ENCODE data around the gene UBE4A.
A peak's percentile ranks its signal among the peaks of the same experiment; 100 is the strongest.

The UBE4A gene

DNA sequence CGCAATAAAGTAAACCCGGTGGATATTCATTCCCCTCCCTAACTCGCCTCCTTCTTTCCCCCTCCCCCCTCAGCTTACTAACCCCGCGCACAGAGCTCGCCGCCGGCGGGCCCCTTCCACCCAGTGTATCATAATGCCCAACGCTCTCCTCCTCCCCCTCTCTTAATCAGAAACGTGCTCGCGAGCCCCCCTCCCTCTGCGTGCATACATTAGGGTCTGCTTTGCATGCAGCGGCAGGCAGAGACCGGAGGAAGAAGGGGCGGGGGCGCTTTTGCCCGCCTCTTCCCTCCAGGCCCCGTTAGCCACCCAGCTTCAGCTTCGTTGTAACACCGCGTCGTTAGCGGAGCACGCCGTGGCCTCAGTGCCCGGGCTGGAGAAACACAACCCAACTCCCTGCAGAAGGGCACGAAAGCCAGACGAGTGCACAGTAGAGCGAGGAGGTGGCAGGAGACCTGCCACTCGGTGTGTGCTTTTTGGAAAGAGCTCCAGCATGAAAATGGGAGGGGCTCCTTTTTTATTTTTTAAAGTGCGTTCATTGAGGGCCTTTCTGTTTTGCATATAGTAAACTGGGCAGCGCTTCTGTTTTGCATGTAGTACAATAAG is 76.0 kb downstream of the UBE4A start:
- in situ Hi-C loops (cut with MboI; ENCODE audit: low pct_unique_long_range_greater_than_20kb, low sequenced_read_pairs, unreplicated experiment), result no loop called here
- TF ChIP-seq, protein P1, sequence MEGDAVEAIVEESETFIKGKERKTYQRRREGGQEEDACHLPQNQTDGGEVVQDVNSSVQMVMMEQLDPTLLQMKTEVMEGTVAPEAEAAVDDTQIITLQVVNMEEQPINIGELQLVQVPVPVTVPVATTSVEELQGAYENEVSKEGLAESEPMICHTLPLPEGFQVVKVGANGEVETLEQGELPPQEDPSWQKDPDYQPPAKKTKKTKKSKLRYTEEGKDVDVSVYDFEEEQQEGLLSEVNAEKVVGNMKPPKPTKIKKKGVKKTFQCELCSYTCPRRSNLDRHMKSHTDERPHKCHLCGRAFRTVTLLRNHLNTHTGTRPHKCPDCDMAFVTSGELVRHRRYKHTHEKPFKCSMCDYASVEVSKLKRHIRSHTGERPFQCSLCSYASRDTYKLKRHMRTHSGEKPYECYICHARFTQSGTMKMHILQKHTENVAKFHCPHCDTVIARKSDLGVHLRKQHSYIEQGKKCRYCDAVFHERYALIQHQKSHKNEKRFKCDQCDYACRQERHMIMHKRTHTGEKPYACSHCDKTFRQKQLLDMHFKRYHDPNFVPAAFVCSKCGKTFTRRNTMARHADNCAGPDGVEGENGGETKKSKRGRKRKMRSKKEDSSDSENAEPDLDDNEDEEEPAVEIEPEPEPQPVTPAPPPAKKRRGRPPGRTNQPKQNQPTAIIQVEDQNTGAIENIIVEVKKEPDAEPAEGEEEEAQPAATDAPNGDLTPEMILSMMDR (IDR thresholded peaks at IDR 0.05; ENCODE audit: extremely low read depth, insufficient read depth, missing control alignments), result no peak
- peak; percentile 80 for DNase-seq (ENCODE audit: low spot score)

DNA sequence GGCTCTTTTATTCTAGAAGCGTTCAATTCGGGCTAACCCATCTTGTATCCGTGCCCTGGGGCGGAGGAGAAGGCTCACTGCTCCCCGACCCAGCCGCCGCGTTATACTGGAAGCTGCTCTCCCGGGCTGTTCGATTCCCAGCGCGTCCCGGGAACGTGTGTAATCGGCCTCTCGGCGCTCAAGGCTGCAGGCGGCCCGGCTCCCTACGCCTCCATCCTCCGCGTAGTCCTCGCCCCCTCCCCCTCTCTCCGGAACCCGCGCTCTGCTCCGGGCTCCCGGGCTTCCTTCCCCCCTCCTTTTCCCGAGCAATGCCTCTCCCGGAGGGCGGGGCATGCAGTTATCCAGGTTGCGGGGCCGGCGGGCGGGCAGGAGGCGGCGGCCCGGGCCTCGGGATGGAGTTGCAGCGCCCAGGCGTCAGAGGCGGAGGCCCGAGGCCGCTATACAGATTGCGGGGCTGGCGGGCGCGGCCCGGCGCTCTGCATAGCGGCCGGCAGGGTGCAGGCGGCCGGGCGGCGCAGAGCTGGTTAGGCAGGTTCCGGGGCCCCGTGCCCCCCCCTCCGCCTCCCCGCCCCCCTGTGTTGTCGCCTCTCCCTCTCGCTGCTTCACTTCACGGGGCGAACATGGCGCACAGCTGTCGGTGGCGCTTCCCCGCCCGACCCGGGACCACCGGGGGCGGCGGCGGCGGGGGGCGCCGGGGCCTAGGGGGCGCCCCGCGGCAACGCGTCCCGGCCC is 76.7 kb downstream of the UBE4A start, which contains the start of gene KMT2A:
TSS of gene KMT2A (plus strand) at position 600 of the 732 bp plus-strand sequence. CDS start at position 621, 21 bp downstream.
- TF ChIP-seq, protein P1 (IDR thresholded peaks at IDR 0.05; ENCODE audit: extremely low read depth, insufficient read depth, missing control alignments), result peak; percentile 100
- peak; percentile 93 for DNase-seq (ENCODE audit: low spot score)
- in situ Hi-C loops (cut with MboI; ENCODE audit: low pct_unique_long_range_greater_than_20kb, low sequenced_read_pairs, unreplicated experiment), result no loop called here

DNA sequence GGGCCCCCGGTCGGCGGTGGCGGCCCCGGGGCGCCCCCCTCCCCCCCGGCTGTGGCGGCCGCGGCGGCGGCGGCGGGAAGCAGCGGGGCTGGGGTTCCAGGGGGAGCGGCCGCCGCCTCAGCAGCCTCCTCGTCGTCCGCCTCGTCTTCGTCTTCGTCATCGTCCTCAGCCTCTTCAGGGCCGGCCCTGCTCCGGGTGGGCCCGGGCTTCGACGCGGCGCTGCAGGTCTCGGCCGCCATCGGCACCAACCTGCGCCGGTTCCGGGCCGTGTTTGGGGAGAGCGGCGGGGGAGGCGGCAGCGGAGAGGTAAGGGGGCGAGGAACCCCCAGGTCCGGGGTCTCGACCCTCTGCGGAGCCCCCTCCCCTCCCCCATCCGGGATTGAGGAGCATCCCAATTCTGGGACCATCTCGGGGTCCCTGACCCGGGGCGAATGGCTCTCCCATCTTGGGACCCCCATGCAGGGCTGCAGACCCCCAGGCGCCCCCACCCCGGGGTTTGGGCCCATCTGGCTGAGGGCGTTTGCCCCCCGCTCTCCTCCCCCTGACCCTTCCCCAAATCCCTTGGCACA is 77.3 kb downstream of the UBE4A start:
- DNase-seq (ENCODE audit: low spot score), result no peak
- TF ChIP-seq, protein P1 (IDR thresholded peaks at IDR 0.05; ENCODE audit: extremely low read depth, insufficient read depth, missing control alignments), result no peak
- in situ Hi-C loops (cut with MboI; ENCODE audit: low pct_unique_long_range_greater_than_20kb, low sequenced_read_pairs, unreplicated experiment), result no loop called here

DNA sequence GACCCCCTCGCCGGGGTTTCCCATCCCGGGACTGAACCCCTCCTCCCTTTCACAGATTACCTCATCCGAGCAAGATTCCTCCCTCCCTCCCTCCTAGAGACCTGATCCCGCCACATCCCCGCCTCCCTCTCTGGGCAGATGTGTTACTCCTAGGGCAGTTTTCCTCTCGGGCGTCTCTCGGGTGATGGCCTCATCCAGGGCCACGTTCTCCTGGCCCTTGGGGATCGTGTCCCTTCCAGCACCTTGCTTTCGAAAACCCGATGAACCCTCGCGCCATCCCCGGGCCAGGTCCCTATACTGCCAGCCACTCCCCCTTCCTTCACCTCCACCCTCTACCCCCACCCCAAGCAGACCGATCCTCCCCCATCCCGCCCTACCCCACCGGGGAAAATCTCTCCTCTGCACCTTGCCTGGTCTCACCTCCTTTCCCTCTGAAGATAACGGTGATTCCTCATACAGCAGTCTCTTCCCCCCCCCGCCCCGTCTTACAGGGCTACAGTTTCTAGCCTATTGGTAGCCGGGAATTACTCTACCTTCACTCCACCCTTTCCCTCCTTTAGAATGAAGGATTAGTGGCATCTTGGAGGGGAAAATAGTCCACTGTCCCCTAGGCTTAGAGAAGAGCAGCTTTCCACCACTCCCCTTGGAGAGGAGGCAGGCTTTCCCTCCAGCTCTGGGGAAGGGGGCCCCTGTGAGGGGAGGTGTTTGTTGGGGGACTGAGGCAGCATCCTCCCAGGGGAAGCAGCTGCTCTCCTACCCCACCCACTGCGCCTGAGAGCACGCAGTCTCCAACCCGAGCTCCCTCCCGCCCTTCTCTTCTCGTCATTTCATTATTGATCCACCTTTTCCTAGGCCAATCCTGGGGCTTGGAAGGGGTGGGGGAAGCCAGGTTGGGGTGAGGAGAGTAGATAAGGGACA is 78.1 kb downstream of the UBE4A start:
- in situ Hi-C loops (cut with MboI; ENCODE audit: low pct_unique_long_range_greater_than_20kb, low sequenced_read_pairs, unreplicated experiment), result no loop called here
- peak; percentile 32 for DNase-seq (ENCODE audit: low spot score)

DNA sequence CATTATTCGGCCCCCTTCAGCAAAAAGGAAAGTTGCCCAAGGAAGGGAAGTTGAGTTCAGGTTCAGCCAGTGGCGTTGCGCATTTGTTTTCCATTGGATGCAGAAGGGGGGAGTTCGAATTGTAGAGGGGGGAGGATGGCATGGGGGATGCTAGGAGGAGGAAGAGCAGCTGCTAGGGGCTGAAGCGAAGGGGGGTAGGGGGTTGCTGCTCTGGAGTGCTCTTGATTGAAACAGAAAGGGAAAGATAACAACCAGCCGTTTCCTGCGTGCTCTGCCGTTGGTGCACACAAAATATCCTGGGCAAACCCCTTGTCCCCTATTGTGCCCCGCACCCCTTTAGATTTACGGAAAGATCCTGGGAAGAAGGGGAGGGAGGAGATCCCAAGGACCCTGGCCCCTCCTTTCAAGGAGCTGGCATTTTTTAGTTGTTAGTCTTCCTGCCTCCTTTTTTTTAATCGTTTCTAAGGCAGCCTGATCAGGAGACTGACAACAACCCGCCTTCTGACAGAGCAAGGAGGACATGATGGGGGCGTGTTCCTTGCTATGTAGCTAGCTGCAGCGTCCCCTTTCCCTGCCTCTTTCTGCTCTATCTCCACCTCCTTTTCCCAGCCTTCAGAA is 79.0 kb downstream of the UBE4A start:
- peak; percentile 58 for DNase-seq (ENCODE audit: low spot score)
- TF ChIP-seq, protein P1 (IDR thresholded peaks at IDR 0.05; ENCODE audit: extremely low read depth, insufficient read depth, missing control alignments), result no peak
- in situ Hi-C loops (cut with MboI; ENCODE audit: low pct_unique_long_range_greater_than_20kb, low sequenced_read_pairs, unreplicated experiment), result no loop called here

More for the DNA sequence above, 78.1 kb downstream of the UBE4A start:
- TF ChIP-seq, protein P1 (IDR thresholded peaks at IDR 0.05; ENCODE audit: extremely low read depth, insufficient read depth, missing control alignments), result no peak
